ENCODE data around the gene TMCC1. TPM values are rescaled to one million over a fixed set of nuclear protein-coding genes. Genes with fewer than 3 reads are reported as not detected.

The TMCC1 gene
- total and polyA plus RNA-seq, 12 donors, result 5.3 to 36.0 (median 27.2) TPM

DNA sequence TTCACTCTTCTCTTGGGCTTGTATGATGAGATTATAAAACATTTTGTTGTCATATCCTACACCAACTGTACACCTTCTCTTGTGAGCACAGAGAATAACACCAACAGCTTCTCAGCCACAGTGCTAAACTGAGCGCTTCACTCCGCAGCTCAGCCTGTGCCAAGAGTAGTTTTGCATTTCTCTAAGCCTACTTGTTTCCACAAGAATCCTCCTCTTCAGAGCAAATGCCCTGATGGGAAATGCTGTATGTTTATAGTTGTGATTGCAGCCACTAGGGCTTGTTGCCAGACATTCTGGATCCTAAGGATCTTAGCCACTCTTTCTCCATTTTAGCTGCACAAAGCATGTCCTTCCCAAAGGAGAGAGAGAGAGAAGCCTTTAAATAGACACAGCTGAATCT, 148.3 kb downstream of the TMCC1 start:
- Histone ChIP-seq H3K4me3 (no peak overlapping the region), H3K9me3 (no peaks in the 10 kb centered on the region), H3K36me3 (no peaks in the 10 kb centered on the region), H3K27ac (no peak overlapping the region), H3K4me1 (peaks cover 0 to 33% (median 3%) of the 10 kb centered on the region in 9 donors), H3K27me3 (no peaks in the 10 kb centered on the region)
- TF ChIP-seq, protein P1, sequence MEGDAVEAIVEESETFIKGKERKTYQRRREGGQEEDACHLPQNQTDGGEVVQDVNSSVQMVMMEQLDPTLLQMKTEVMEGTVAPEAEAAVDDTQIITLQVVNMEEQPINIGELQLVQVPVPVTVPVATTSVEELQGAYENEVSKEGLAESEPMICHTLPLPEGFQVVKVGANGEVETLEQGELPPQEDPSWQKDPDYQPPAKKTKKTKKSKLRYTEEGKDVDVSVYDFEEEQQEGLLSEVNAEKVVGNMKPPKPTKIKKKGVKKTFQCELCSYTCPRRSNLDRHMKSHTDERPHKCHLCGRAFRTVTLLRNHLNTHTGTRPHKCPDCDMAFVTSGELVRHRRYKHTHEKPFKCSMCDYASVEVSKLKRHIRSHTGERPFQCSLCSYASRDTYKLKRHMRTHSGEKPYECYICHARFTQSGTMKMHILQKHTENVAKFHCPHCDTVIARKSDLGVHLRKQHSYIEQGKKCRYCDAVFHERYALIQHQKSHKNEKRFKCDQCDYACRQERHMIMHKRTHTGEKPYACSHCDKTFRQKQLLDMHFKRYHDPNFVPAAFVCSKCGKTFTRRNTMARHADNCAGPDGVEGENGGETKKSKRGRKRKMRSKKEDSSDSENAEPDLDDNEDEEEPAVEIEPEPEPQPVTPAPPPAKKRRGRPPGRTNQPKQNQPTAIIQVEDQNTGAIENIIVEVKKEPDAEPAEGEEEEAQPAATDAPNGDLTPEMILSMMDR (IDR thresholded peaks at IDR 0.05), result no peak
- WGBS, 2 donors, result 29 to 51% methylated on average over 2 of the region's 2 CpGs
- intact Hi-C loops (cut with DNase I), result no loop called here
- no peak for DNase-seq
- peak in 4 of 8 donors; percentile 19 to 62 (median 50) for ATAC-seq

DNA sequence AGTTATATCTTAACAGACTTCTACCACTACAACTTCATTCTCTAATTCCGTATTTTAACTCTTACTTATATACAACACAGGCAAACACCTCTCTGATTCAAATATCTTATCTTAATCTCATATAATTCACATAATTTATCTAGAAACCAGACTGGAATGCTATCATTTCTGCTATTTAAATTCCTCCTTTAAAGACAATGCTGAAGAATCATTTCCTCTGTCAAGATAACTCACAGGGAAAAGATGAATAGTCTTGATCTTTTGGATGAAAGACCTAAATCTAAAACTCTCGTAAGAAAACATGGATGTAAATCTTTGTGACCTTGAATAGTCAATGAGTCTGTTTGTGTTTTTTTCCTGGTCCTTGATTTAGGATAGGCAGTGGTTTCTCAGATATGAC, 151.7 kb downstream of the TMCC1 start:
- TF ChIP-seq, protein P1 (IDR thresholded peaks at IDR 0.05), result no peak
- no peaks in the 10 kb centered on the region for H3K9me3 ChIP-seq
- H3K4me3 ChIP-seq, result no peak overlapping the region
- 88 to 96% methylated on average over 2 of the region's 2 CpGs for WGBS, 2 donors
- no peaks in the 10 kb centered on the region for H3K27me3 ChIP-seq
- ATAC-seq (no peak), DNase-seq (no peak)
- no peak overlapping the region for H3K27ac ChIP-seq
- peaks cover 0 to 4% (median 0%) of the 10 kb centered on the region in 9 donors for H3K36me3 ChIP-seq
- intact Hi-C loops (cut with DNase I), result no loop called here
- peaks cover 0 to 33% (median 7%) of the 10 kb centered on the region in 9 donors for H3K4me1 ChIP-seq

DNA sequence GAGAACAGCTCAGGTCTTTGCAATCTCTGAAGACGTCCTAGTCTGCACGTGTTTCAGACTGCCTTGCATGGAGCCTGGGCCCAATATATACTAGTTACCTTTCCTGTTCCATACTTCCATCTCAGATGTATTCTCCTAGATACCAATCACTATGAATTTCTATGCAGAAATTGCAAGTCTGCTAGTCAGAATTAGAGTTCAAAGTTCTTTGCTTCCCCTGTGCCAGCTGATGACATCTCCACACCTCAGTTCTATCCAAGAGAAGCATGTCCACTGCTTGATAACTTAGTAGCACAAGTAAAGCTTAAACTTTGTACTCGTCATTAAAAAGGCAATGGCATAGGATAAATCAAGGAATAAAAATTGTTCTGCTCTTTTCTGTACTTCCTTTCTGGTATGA, 153.4 kb downstream of the TMCC1 start:
- DNase-seq (no peak), ATAC-seq (no peak)
- H3K36me3 ChIP-seq, result peaks cover 0 to 4% (median 0%) of the 10 kb centered on the region in 9 donors
- H3K4me1 ChIP-seq, result peaks cover 0 to 24% (median 3%) of the 10 kb centered on the region in 9 donors
- H3K4me3 ChIP-seq, result no peak overlapping the region
- intact Hi-C loops (cut with DNase I), result no loop called here
- no peaks in the 10 kb centered on the region for H3K27me3 ChIP-seq
- H3K27ac ChIP-seq, result no peak overlapping the region
- no peaks in the 10 kb centered on the region for H3K9me3 ChIP-seq
- WGBS, 2 donors, result 83 to 87% methylated on average over 3 of the region's 3 CpGs
- TF ChIP-seq, protein P1 (IDR thresholded peaks at IDR 0.05), result no peak

DNA sequence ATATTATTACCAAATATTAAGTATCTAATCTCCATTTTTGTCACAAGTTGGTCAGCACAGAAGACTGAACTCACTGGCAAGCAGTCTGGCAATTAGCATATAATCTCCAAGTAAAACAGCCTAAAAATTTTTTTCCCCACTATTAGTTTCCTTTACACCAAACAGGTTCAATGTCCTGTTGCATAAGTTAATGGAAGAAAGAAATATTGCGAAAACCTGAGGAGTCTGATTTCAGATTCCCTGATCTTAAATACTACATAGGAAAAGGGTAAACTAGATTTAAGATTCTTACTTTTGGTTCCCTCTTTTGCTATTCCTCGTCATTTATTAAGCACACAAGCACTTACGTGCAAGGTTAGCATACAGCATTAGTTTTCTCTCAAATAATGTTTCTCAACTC, 153.9 kb downstream of the TMCC1 start:
- H3K27me3 ChIP-seq, result no peaks in the 10 kb centered on the region
- intact Hi-C loops (cut with DNase I), result no loop called here
- ATAC-seq, result no peak

More for the DNA sequence above, 153.9 kb downstream of the TMCC1 start:
- peaks cover 0 to 4% (median 0%) of the 10 kb centered on the region in 9 donors for H3K36me3 ChIP-seq
- no peaks in the 10 kb centered on the region for H3K9me3 ChIP-seq
- H3K27ac ChIP-seq, result no peak overlapping the region
- no peak overlapping the region for H3K4me3 ChIP-seq
- DNase-seq, result no peak
- 98 to 99% methylated on average over 3 of the region's 3 CpGs for WGBS, 2 donors
- TF ChIP-seq, protein P1 (IDR thresholded peaks at IDR 0.05), result no peak
- H3K4me1 ChIP-seq, result peaks cover 0 to 20% (median 1%) of the 10 kb centered on the region in 9 donors
